Fibroblast of skin of scalp (primary cell): Measurements from ENCODE around the gene RAPGEF3.

Experiments used
- DNase-seq: peaks from one replicate; pipeline ENCODE4 v3.0.0-alpha.2; 2013

Gene RAPGEF3

DNA sequence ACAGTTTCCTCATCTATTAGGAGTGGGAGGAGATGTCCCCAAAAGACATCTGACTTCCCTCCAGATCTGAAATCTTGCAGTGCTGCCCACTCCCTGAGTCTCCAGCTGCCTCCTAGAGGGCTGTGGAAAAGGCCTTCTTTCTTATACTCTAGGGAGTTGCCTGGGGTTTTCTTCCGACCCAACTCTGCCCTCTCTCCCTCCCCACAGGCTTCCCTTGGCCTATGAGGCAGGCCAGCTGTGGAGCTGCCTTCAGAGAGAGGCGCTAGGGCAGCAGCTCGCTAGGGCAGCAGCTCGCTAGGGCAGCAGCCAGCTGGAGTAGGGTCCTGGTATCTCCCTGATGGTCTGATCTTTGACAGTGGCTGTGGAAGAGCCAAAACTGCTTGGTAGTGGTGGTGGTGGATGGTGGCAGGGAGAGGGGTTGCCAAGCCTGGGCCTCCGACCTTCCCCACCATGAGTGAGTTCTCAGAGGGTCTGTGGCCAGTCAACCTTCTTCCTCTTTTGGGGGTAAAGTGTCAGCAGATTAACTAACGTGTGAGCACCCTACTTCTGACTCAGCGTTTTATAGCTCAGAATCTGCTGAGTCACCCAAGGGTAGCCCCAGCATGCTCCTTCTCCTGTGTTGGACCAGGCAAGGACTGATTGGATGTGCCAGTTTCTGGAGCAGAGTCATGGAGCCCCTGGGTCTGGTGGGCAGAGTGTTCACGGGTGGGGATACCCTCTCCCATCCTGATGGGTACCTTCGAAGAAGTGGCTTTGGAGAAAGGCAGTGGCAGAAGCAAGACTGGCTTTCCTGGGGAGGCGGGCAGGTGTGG is 16.6 kb upstream of the RAPGEF3 start:
- no peak for DNase-seq

DNA sequence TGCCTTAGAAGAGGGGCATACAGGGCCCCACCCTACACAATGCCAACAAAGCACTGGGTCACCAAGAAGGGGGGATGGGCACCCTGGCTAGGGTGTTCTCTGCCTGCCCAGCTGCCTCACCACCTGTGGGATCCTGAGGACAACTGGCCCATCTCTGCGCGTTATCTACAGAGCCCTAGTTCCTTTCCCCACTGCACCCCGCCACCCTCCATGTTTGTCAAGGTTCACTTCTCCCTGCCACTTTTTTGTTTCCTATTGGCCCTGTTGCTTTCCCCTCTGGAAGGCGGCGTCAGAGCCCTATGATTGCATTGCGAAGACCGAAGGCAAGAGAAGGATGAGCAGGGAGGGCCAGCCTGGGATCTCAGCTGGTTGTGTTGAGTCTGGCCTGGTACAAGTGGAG is 16.0 kb upstream of the RAPGEF3 start:
- no peak for DNase-seq

DNA sequence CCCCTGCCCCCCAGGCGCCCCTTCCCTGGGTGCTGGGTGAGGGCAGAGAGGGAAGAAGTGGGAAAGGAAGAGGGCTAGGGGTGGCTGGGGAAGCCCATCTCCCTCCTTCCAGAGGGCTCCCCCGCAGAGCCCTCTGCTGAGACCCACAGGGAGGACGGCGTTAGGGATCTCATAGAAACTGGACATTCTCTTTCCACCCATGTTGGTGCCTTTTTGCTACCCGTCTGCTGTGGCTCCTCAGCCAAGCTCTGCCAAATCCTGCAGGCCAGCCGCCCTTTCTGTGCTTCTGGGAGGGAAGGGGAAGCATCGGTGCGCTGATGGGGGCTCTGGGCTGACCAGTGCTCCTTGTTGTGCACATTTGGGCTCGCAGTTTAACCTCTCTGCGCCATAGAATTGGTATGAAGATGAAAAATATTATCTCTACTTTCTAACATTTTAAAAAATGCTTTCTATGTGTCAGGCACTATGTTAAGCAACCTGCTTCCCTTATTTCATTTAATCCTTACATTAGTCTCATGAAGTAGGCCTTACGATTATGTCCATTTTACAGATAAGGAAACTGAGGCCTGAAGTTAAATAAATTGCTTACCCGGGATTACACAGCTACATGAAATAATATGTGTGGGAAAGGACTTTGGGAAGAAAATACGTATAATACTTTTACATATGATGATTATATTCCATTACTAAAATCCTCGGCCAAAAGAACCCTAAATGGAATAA is 15.3 kb upstream of the RAPGEF3 start:
- no peak for DNase-seq

DNA sequence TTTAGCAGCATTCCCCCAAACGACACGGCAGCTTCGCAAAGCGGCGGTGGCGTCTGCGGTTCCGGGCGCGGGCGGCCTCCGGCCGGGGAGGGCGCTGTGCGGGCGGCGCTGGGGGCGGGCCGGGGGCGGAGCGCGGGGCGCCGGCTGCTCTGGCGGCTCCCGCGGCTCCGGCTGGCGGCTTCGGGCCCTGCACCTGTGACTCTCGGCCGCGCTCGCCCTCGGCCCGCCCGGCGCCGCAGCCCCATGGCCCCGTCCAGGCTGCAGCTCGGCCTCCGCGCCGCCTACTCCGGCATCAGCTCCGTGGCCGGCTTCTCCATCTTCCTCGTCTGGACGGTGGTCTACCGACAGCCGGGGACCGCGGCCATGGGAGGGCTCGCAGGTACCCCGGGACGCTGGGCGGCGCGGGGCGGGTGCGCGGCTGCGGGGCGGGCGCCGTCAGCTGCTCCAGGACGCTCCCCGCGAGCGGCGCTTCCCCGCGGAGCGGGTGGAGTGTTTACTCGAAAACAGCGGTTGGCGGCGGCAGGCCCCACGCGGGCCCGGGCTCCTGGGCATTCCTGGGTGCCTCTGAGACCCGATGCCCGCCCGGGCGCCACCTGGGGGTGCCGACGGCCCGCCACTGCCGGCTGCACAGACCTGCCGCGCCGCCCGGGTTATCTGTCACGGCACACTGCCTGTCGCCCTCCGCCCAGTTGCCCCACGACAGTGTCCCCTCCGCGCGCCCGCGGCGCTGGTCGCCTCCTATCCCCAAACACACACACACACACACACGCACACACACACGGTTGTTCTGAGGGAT is 14.6 kb upstream of the RAPGEF3 start, which contains the start of gene SLC48A1:
TSS of gene SLC48A1 (plus strand) at position 177 of the 796 bp plus-strand sequence. CDS start at position 244, 67 bp downstream.
- DNase-seq = peak; percentile 63

DNA sequence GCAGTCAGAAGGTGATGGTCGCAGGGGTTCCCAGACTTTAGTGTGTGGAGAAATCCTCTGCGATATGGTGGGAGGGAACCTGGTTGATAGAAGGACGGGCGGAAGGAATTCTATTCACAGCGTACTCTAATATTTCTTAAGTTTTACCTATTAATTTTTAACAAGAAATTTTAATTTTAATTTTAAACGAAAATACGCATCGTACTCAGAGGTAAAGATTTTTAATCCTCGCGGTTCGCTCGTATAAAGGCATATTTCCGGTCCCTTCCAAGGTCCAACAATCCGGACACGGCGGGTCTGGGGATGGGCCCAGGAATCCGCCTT is 14.0 kb upstream of the RAPGEF3 start:
- DNase-seq = no peak

DNA sequence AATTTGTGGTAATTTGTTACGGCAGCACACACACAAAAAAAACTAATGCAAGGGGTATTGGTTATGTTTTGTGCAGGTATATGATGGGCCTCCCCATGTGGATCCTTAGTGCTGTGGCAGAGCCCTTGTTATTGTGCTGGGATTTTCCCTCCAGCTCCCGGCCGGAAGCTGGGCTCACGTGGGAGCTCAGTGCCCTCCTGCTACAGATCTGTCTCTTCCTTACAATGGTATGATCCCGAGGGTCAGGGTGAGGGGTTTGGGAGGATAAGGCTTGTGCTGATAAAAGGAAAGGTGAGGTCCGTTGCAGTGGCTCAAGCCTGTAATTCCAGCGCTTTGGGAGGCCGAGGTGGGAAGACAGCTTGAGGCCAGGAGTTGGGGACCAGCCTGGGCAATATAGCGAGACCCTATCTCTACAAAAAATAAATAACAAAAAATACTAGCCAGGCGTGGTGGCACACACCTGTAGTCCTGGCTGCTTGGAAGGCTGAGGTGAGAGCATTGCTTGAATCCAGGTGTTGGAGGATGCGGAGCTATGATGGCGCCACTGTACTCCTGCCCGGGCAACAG is 13.5 kb upstream of the RAPGEF3 start:
- DNase-seq = no peak

DNA sequence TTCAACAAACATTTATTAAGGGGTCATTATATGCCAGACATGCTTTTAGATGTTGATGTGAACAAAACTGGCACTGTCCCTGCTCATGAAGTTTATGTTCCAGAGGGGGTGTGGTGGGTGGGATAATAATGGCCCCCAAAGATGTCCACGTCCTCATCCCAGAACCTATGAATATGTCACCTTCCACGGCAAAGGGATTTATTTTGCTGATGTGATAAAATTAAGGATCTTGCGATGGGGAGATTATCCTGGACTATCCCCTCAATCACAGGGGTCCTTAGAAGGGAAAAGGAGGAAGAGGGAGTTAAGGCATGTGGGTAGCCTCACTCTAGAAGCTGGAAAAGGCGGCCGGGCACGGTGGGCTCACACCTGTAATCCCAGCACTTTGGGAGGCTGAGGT is 12.6 kb upstream of the RAPGEF3 start:
- DNase-seq = no peak

DNA sequence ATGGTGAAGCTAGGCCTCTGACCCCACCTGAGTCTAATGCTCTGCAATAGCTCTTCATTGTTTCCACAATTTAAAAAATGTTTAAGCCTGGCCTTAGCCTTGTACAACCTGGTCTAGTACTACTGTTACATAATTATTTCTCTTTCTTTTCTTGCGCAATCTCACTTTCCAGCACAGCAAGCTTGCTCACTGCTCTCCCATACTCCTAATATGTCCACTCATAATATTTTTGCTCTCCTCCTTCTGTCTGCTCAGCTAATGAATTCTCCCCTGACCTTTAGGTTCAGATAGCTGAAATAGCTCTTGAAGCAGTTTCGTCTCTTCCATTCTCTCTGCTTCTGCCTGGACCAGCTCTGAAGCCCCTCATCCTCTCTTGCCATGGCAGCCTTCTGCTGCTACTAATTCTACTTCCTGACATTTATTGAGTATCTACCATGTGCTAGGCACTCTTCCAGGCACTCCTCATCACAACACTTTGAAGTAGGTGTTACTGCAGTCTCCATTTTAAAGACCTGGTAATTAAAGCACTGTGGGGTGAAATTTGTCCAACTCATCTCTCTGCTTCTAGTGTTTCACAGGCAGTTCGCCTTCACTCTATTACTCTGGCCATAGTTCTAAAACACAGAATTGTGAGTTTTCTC is 11.5 kb upstream of the RAPGEF3 start:
- no peak for DNase-seq

DNA sequence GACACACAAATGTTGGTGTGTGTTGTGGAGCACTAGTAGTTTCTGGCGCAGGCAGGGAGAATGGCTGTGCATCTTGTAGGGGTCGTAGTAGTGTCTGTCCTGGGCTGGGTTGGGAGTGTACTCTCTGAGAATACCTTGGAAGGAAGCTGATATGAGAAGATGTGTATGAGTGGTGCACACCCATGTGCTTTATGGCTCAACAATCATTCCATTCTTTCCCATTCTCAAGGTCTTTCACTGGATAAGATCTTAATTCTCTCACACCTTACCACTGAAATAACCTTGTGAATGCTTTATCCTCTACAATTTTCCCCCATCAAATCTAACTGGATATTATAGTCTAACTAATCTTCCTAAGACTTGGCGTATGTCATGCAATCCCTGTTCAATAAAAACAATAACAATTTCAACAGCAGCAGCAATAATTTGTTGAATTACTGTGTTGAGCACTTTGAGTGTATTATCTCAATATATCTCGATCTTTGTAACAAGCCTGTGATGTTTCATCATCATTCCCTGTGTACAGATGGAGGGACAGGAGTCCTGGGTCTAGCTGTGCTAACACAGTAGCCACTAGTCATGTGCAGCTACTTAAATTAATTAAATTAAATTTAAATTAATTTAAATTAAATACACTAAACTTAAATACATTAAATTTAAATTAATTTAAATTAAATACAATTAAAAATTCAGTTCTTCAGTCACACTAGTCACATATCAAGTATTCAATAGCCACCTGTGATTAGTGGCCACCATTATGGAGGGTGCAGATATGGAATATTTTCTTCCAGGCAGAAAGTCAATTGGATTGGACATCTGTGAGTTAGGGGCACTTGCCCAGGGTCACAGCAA is 10.8 kb upstream of the RAPGEF3 start:
- no peak for DNase-seq

DNA sequence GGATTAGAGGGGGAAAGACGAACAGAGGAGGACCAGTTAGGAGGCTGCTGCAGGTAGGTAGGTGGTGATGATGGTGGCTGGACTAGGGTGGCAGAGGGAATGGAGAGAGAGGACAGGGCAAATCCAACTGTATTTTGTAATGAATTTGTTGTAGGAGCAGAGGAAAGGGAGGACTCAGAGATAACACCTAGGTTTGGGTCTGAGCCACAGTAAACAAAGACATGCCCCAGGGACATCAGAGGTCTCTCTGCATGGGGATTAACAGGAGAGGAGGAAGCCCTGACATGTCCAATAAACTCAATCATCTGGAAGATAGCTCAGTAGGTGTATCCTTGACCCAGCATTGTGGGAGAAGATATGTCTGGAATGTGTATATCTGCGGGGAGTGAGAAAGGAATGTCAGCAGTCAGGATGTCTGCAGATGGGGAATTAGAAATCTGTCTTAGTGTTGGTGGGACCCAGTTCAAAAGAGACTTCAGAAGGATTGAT is 9.7 kb upstream of the RAPGEF3 start:
- peak; percentile 58 for DNase-seq

DNA sequence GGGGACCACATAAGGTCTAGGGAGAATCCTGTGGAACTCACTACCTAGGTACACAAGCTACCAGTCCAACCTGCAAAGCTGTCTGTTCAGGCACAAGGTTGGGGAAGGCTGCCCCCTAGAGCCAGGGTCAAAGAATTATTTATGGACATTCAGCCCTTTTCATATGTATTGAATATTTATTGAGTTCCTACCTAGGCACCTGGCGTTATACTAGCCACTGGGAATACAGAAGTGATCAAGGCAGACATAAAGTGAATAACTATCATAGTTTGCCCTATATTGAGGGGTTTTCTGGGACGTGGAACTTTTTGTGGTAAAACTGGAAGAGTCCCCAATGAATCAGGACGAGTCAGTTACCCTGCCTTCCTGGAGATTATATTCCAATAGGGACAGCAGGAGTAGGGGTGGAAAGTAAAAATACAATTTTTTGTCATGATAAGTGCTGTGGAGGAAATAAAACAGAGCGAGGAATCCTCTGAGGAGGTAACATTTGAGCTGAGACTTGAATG is 8.6 kb upstream of the RAPGEF3 start:
- no peak for DNase-seq

DNA sequence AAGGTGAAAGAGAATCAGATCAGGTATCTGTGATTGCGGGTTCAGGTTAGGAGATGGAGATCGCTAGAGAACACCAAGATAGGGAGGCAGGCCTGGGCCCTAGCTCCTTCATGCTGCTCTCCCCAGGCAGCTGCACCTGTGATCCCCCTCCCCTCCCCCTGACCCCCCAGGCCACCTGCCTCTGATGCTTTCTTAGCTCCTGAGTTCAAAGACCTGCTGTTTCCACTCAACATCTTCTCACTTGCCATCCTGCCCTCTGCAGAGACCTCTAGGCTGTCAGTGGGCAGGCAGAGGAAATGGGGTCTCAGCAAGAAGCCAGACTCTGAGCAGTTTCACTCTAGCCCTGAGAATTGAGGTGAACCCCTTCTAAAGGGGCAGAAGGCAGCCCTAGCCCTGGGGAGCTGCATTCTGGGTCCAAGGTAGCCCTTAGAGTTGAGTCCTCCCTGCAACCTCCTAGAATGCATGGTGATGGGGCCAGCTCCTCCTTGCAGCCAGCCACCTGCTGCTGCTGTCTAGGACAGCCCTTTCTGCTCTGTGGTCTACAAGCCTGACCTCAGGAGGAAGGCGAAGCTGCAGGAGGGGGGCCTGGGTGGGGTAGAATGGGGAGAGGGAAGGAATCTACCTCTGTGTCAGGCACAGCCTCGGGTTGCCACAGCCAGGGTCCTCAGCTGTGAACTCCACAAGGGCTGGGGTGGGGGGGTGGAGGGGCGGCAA is 8.0 kb upstream of the RAPGEF3 start:
- no peak for DNase-seq

DNA sequence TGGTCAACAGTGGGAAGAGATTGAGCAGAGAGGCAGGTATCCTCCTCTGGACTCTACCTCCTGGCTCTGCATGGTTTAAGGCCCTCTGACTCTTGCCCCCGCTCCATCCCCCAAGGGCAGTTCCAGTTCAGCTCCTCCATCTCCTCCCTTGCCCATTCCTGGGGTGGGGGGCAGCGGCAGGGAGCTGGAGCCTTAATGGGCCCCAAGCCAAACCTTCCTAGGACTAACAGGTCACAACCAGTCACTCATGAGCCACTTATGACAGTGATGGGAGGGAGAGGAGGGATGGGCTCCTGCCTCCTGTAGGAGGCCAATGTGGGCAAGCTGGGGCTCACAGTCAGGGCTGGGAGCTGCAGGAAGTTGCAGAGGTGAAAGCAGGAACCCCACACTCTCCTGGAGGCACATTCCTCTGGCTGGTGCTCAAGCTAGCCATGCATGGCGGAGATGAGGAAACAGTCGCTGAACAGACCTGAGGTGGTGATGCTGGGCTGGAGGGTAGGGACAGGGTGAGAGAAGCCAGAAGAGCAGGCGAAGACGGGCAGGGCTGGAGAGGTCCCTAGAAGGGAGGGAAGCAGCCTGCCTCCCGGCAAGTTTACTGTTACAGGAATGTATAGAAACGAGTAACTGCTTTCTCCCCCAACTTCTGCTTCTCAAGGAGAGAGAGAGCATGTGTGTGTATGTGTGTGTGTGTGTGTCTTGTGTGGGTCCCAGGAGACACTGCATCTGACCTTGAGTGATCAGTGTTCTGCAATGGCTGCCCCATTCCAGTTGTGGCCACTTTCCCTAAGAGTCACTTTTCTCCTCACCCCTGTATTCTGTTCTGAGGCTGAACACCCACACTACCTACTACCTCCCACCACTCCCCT is 5.0 kb upstream of the RAPGEF3 start:
- no peak for DNase-seq

DNA sequence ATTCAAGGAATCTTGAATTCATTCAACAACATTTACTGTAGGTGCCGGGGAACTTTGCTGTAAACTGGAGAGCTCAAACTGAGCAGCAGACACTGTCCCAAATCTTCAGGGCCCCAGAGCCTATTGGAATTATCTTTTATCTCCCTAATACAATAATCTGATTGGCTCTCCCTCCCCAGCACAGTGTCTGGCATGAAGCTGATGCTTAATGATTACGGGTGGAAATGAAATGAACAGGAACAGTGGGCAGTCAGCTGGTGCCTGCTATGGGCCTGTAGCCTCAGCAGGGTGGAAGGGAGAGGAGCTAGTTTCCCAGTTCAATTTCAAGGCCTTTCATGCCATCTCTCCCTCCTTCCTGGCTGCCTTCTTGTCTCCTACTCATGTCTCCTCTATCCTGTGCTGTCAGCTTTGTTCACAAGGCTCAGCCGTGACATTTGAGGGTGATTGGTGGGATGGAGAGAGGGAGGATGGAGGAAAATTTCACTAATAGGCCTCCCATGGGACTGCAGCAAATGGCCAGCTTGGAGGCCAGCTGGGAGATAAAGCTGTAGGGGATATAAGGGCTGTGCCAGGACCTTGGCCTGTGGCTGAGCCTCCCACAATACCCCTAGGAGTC is 4.3 kb upstream of the RAPGEF3 start:
- no peak for DNase-seq

DNA sequence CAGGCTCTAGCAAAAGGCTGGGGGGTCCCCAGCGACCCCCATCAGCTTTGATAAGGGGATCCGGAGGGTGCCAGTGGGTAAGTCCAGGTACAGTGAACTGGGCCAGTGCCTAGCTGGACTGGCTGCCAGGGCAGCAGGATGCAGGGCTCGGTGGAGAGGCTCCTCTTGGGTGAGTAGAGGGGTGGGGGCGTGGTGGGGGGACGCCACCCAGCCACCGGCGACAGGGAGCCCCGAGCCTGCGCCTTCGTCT is 171 bp downstream of the RAPGEF3 start:
- no peak for DNase-seq

DNA sequence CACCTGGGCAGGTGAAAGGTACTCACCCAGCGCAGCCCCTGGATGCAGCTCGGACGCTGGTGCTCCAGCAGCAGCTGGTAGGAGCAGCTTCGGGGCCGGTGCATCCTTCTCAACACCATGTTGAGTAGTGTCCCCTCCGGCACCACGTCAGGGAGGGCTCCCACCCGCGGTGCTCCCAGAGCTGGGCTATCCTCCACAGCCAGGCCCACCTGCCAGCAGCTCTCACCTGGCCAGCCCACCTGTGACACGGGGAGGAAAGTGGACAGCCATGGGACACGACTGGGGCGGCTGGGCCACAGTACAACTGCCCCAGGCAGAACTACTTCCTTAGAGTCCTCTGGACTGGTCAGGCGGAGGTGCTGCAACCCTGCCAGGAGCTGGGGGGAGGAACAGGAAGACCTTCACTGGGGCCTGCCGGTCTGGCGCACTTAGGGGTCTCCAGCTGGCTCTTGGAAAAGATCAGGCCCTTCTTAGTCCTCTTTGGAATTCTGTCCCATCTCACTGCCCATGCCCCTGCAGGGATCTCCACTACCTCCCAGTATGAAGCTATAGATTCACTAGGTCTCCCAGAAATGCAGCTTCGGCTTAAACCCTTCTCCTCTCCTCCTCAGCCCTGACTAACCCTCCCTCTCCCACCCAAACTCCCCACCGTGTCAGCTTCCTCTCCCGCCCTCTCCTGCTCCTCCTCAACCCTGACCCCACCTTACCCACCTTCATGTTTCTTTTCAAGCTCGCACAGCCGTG is 668 bp downstream of the RAPGEF3 start:
- DNase-seq = no peak

DNA sequence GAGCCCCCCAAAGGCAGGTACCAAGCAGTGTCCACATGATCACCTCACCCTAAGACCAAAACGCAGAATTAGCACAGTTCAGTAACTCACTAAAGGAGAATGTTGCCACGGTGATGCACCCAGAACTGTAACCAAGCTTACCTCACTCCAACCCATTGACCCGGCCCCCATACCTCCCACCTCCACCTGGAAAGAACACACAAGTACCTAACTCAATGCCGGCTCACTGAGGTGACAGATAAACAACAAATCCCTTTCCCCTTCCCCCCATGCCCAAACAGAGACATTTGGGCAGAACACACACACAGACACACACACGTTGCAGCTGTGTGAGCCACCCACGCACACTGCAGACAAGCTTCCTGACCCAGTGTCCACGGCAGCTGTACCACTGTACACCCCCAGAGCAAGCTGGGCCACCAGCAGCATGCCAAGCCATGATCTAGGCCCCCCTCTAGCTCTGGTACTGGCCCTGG is 1.3 kb downstream of the RAPGEF3 start:
- no peak for DNase-seq
